GM23248 (cell line): ENCODE data around the gene PARD3B. TPM values are rescaled to one million over a fixed set of nuclear protein-coding genes. Genes with fewer than 3 reads are reported as not detected.

Experiments
- DNase-seq: peaks from one replicate; pipeline ENCODE4 v3.0.0-alpha.2; 2015
- H2AFZ ChIP-seq: fragments of 200-600 bp; sonication (generic); 2 replicates; pipeline ENCODE4 v1.6.1; 2016; ENCODE audit warnings: antibody characterized with exemption
- H3F3A ChIP-seq: fragments of 200-600 bp; sonication (generic); 2 replicates; pipeline ENCODE4 v1.6.1; 2016; ENCODE audit warnings: mild to moderate bottlenecking, antibody characterized with exemption, mixed run types; ENCODE audit not compliant: insufficient read depth
- H3K27ac ChIP-seq: fragments of 200-600 bp; sonication (generic); 2 replicates; pipeline ENCODE4 v1.5.1; 2016; ENCODE audit warnings: mild to moderate bottlenecking
- H3K27me3 ChIP-seq: fragments of 200-600 bp; sonication (generic); replicated peaks from 2 replicates; pipeline ENCODE4 v1.6.1; 2016; ENCODE audit warnings: mild to moderate bottlenecking; ENCODE audit not compliant: insufficient read depth
- H3K36me3 ChIP-seq: fragments of 200-600 bp; sonication (generic); 2 replicates; pipeline ENCODE4 v1.6.1; 2016; ENCODE audit warnings: low read depth, mild to moderate bottlenecking
- H3K4me1 ChIP-seq: fragments of 200-600 bp; sonication (generic); 2 replicates; pipeline ENCODE4 v1.6.1; 2016; ENCODE audit warnings: mild to moderate bottlenecking; ENCODE audit not compliant: insufficient read depth
- H3K4me2 ChIP-seq: fragments of 200-600 bp; sonication (generic); one replicate; pipeline ENCODE4 v1.6.1; 2016; ENCODE audit warnings: mild to moderate bottlenecking; ENCODE audit not compliant: unreplicated experiment
- H3K4me3 ChIP-seq: fragments of 200-600 bp; sonication (generic); 2 replicates; pipeline ENCODE4 v1.5.1; 2016; ENCODE audit warnings: mild to moderate bottlenecking
- H3K79me2 ChIP-seq: fragments of 200-600 bp; sonication (generic); 2 replicates; pipeline ENCODE4 v1.6.1; 2016; ENCODE audit warnings: mild to moderate bottlenecking; ENCODE audit not compliant: insufficient read depth
- H3K9ac ChIP-seq: fragments of 200-600 bp; sonication (generic); 2 replicates; pipeline ENCODE4 v1.6.1; 2016; ENCODE audit warnings: mild to moderate bottlenecking
- H3K9me2 ChIP-seq: fragments of 200-600 bp; sonication (generic); 2 replicates; pipeline ENCODE4 v1.6.1; 2016; ENCODE audit warnings: mixed run types, mild to moderate bottlenecking, moderate library complexity; ENCODE audit not compliant: insufficient read depth
- H3K9me3 ChIP-seq: fragments of 200-600 bp; sonication (generic); one replicate; pipeline ENCODE4 v1.6.1; 2017; ENCODE audit warnings: low read depth
- H4K20me1 ChIP-seq: fragments of 200-600 bp; sonication (generic); 2 replicates; pipeline ENCODE4 v1.6.0; 2016; ENCODE audit not compliant: insufficient read depth
- EZH2 ChIP-seq: fragments of 200-600 bp; sonication (generic); IDR thresholded peaks from 2 replicates; pipeline ENCODE4 v1.6.1; 2018; ENCODE audit warnings: antibody characterized with exemption, mild to moderate bottlenecking; ENCODE audit not compliant: insufficient read depth, poor library complexity, severe bottlenecking
- EZH2phosphoT487 ChIP-seq: fragments of 200-600 bp; sonication (generic); IDR thresholded peaks from 2 replicates; pipeline ENCODE4 v1.6.1; 2018; ENCODE audit warnings: antibody characterized with exemption, moderate library complexity, mild to moderate bottlenecking, low read depth; ENCODE audit not compliant: insufficient read depth
- WGBS, 2 experiments: methylation state at CpG; one replicate each; pipeline ENCODE4 v1.1.6; 2015 to 2017; ENCODE audit warnings: low lambda C conversion rate in 2 of 2, low coverage in 1 of 2; ENCODE audit errors: missing lambda C conversion rate in 2 of 2; 5-methylcytosine and 5-hydroxymethylcytosine counted together
- in situ Hi-C: fragments of 300-500 bp; cut with MboI; formaldehyde crosslinking; loops from 2 replicates; pipeline ENCODE4 v1.15.0; 2020
- polyA plus RNA-seq: library from polyadenylated mRNA; unstranded; fragments of >200 nt; fragmentation: Nextera tagmentation; extraction: Ambion mirVana; gene quantifications from 2 replicates; pipeline ENCODE4 v1.2.1, GENCODE V29; 2016
- total RNA-seq: library from RNA; depleted of rRNA; stranded (reverse); fragments of >200 nt; shearing (Covaris generic); gene quantifications from 2 replicates; pipeline ENCODE4 v1.2.3, GENCODE V29; 2014

PARD3B gene
- total and polyA plus RNA-seq, 2 experiments from 2014 or later, result 2.5 to 6.9 TPM

- Histone ChIP-seq H4K20me1 (no peaks in the 10 kb centered on the region), H3K4me1 (no peaks in the 10 kb centered on the region), H3K9me3 (no peaks in the 10 kb centered on the region), H3F3A (no peaks in the 10 kb centered on the region), H3K27ac (no peak overlapping the region), H3K27me3 (no peaks in the 10 kb centered on the region), H3K9ac (no peak overlapping the region), H3K4me2 (no peak overlapping the region), H2AFZ (no peak overlapping the region), H3K9me2 (no peaks in the 10 kb centered on the region), H3K79me2 (no peaks in the 10 kb centered on the region), H3K4me3 (no peak overlapping the region), H3K36me3 (no peaks in the 10 kb centered on the region)
- DNase-seq, result no peak
- in situ Hi-C loops, result no loop called here
- WGBS, 2 experiments, result 97 to 98% methylated on average over 3 of the region's 3 CpGs
- TF ChIP-seq EZH2phosphoT487 (no peak), EZH2 (no peak)
Measured at GRCh38 chr2:205076405-205076804, 531.1 kb downstream of the PARD3B start.

GRCh38 chr2:205077159-205077558 lies 531.9 kb downstream of the PARD3B start:
- no peak overlapping the region for H3K27ac ChIP-seq
- in situ Hi-C loops, result no loop called here

GRCh38 chr2:205078762-205079161 lies 533.5 kb downstream of the PARD3B start:
- Histone ChIP-seq H3K4me2 (no peak overlapping the region), H3K79me2 (no peaks in the 10 kb centered on the region), H3K9ac (no peak overlapping the region), H3K36me3 (no peaks in the 10 kb centered on the region), H2AFZ (no peak overlapping the region), H3K27me3 (no peaks in the 10 kb centered on the region), H3K27ac (no peak overlapping the region), H3K9me3 (no peaks in the 10 kb centered on the region), H3K4me3 (no peak overlapping the region), H3K4me1 (no peaks in the 10 kb centered on the region), H3K9me2 (no peaks in the 10 kb centered on the region), H4K20me1 (no peaks in the 10 kb centered on the region), H3F3A (no peaks in the 10 kb centered on the region)
- no peak for DNase-seq
- WGBS, 2 experiments, result 96% methylated on average over 6 of the region's 6 CpGs
- in situ Hi-C loops, result no loop called here
- TF ChIP-seq EZH2 (no peak), EZH2phosphoT487 (no peak)

More at GRCh38 chr2:205077159-205077558, 531.9 kb downstream of the PARD3B start:
- Histone ChIP-seq H3K79me2 (no peaks in the 10 kb centered on the region), H3K9ac (no peak overlapping the region), H3K27me3 (no peaks in the 10 kb centered on the region), H3K4me1 (no peaks in the 10 kb centered on the region), H3K4me3 (no peak overlapping the region), H4K20me1 (no peaks in the 10 kb centered on the region), H3K9me2 (no peaks in the 10 kb centered on the region), H3K36me3 (no peaks in the 10 kb centered on the region), H3F3A (no peaks in the 10 kb centered on the region), H3K9me3 (no peaks in the 10 kb centered on the region), H2AFZ (no peak overlapping the region), H3K4me2 (no peak overlapping the region)
- DNase-seq, result no peak
- TF ChIP-seq EZH2phosphoT487 (no peak), EZH2 (no peak)
- WGBS, 2 experiments, result 94 to 98% methylated on average over 3 of the region's 3 CpGs

GRCh38 chr2:205079173-205079572 lies 533.9 kb downstream of the PARD3B start:
- no peak overlapping the region for H3K4me3 ChIP-seq
- in situ Hi-C loops, result no loop called here
- TF ChIP-seq EZH2, result no peak
- no peak for TF ChIP-seq EZH2phosphoT487
- H3K79me2 ChIP-seq, result no peaks in the 10 kb centered on the region
- H3F3A ChIP-seq, result no peaks in the 10 kb centered on the region
- no peaks in the 10 kb centered on the region for H3K4me1 ChIP-seq
- no peaks in the 10 kb centered on the region for H3K36me3 ChIP-seq
- H3K9me2 ChIP-seq, result no peaks in the 10 kb centered on the region
- no peak overlapping the region for H2AFZ ChIP-seq
- H3K27me3 ChIP-seq, result no peaks in the 10 kb centered on the region
- no peak overlapping the region for H3K9ac ChIP-seq
- no peak overlapping the region for H3K27ac ChIP-seq
- H4K20me1 ChIP-seq, result no peaks in the 10 kb centered on the region
- H3K9me3 ChIP-seq, result no peaks in the 10 kb centered on the region
- DNase-seq, result no peak
- H3K4me2 ChIP-seq, result no peak overlapping the region
- WGBS, 2 experiments, result 90 to 94% methylated on average over 3 of the region's 3 CpGs

- H4K20me1 ChIP-seq, result no peaks in the 10 kb centered on the region
- H3K4me2 ChIP-seq, result no peak overlapping the region
- peak; percentile 18 for DNase-seq
- no peaks in the 10 kb centered on the region for H3K4me1 ChIP-seq
- TF ChIP-seq EZH2phosphoT487 (no peak), EZH2 (no peak)
- no peaks in the 10 kb centered on the region for H3K36me3 ChIP-seq
- H3K27ac ChIP-seq, result no peak overlapping the region
- no peaks in the 10 kb centered on the region; the same call in 1 of the 2 replicates for H3K9me2 ChIP-seq
- in situ Hi-C loops, result no loop called here
- no peak overlapping the region for H3K9ac ChIP-seq
- H3K27me3 ChIP-seq, result no peaks in the 10 kb centered on the region
- no peaks in the 10 kb centered on the region for H3K9me3 ChIP-seq
- no peaks in the 10 kb centered on the region for H3F3A ChIP-seq
- WGBS, 2 experiments, result 9 to 15% methylated on average over 1 of the region's 1 CpG
- H3K79me2 ChIP-seq, result no peaks in the 10 kb centered on the region
- H3K4me3 ChIP-seq, result no peak overlapping the region
- no peak overlapping the region for H2AFZ ChIP-seq
Measured at GRCh38 chr2:205086662-205087061, 541.4 kb downstream of the PARD3B start.
